ENCODE results near the gene PPM1E.

The PPM1E gene

DNA sequence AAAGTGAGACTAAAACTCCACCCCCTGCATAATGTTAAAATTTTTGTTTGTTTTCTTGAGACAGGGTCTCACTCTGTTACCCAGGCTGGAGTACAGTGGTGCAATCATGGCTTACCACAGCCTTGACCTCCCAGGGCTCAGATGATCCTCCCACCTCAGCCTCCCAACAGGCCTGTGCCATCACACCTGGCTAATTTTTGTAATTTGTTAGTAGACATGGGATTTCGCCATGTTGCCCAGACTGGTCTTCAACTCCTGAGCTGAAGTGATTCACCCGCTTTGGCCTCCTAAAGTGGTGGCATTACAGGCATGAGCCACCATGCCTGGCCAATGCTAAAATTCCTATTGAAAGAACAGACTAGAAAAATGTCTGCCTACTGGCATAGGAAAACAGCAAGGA, 247.2 kb downstream of the PPM1E start:
- peaks cover 40% of the 10 kb centered on the region for H3K4me1 Mint-ChIP-seq
- peaks cover 18% of the 10 kb centered on the region for H3K36me3 Mint-ChIP-seq
- no peaks in the 10 kb centered on the region for H3K27me3 Mint-ChIP-seq
- H3K9me3 Mint-ChIP-seq, result no peaks in the 10 kb centered on the region
- H3K4me3 Mint-ChIP-seq, result no peak overlapping the region
- no peak overlapping the region for H3K27ac Mint-ChIP-seq

DNA sequence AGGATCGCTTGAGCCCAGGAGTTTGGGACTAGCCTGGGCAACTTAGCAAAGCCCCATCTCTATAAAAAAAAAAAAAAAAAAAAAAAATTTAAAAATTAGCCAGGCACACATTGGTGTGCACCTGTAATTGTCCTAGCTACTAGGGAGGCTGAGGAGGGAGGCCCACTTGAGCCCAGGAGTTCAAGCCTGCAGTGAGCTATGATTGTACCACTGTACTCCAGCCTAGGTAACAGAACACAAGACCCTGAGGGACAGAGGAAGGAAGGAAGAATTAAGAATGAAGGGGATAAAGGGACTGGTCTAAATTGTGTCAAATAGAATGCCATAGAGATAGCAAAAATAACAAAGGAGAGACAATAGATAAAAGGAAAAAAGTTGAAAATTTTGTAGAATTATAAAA, 248.2 kb downstream of the PPM1E start:
- H3K4me3 Mint-ChIP-seq, result no peak overlapping the region
- no peak overlapping the region for H3K27ac Mint-ChIP-seq
- peaks cover 34% of the 10 kb centered on the region for H3K4me1 Mint-ChIP-seq

DNA sequence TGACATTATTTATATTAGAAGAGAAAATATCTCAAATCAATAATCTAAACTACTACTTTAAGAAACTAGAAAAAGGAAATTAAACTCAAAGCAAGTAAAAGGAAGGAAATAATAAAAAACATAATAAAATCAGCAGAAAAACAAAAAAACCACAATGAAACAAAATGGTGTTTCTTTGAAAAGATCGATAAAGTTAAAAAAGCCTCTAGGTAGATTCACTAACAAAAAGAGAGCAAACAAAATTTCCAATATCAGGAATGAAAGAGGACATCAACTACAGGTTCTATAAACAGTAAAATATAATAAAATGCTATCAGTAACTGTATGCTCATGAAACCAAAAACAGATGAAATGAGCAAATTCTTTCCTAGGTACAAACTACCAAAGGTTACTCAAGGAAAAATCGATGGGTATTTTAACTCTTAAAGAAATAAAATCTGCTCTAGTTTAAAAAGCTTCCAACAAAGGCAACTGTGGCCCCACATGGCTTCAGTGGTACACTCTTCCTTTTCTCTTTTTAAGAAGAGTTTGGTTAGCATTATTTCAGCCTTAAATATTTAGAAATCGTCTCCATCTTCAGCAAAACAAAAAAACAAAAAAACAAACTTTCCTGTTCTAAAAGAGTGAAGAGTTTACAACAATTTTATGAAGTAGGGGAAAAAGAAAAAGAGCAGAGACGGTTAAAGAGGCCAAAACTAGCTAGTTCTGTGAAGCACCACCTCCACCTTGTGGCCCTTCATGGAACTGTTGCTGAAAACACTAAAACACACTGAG, 248.9 kb downstream of the PPM1E start:
- no peaks in the 10 kb centered on the region for H3K27me3 Mint-ChIP-seq
- H3K9me3 Mint-ChIP-seq, result no peaks in the 10 kb centered on the region
- no peak overlapping the region for H3K4me3 Mint-ChIP-seq
- peaks cover 34% of the 10 kb centered on the region for H3K4me1 Mint-ChIP-seq
- peak overlapping the region; percentile 46 for H3K27ac Mint-ChIP-seq
- H3K36me3 Mint-ChIP-seq, result peaks cover 5% of the 10 kb centered on the region

More for the DNA sequence above, 248.2 kb downstream of the PPM1E start:
- Mint-ChIP-seq H3K36me3 (peaks cover 8% of the 10 kb centered on the region), H3K9me3 (no peaks in the 10 kb centered on the region), H3K27me3 (no peaks in the 10 kb centered on the region)

DNA sequence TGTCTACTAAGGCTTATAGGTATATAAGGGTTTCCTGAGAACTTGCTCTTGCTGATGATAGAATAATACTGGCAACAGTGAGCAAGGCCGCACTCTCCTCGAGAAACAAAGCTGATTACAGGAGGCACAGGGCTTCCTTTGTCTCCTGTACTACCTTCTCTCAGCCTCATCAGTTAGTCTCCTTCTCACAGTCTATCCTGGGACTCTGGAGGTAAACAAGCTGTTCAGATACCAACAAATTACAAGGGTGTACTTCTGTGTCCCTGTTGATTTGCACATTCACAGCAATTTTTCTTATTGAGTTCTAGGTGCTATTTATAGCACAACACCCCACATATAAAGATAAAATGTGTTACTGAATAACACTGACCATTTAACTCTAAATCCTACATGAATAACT, 252.3 kb downstream of the PPM1E start:
- peaks cover 2% of the 10 kb centered on the region for H3K36me3 Mint-ChIP-seq
- H3K9me3 Mint-ChIP-seq, result no peaks in the 10 kb centered on the region
- no peaks in the 10 kb centered on the region for H3K27me3 Mint-ChIP-seq

DNA sequence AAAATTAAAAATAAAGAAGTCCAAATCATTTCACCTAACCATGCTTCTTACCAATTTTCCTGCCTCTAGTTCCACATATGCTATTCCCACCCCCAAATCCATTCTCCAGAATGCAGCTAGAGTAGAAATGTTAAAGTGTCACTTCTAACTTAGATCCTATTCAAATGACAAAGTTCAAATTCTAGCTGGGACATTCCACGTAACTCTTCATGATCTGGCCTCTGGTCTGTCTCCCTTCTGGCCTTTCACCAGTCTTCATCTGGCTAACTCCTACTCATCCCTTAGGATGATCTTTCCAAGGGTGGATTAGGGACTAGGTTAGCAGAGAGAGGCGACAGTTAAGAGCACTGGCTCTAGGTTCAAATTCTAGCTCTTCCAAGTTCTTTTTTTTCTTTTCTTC, 253.1 kb downstream of the PPM1E start:
- Mint-ChIP-seq H3K9me3 (no peaks in the 10 kb centered on the region), H3K4me1 (peaks cover 11% of the 10 kb centered on the region), H3K27me3 (no peaks in the 10 kb centered on the region), H3K27ac (peak overlapping the region; percentile 70), H3K4me3 (no peak overlapping the region), H3K36me3 (peaks cover 4% of the 10 kb centered on the region)

More for the DNA sequence above, 252.3 kb downstream of the PPM1E start:
- H3K27ac Mint-ChIP-seq, result no peak overlapping the region
- peaks cover 15% of the 10 kb centered on the region for H3K4me1 Mint-ChIP-seq
- no peak overlapping the region for H3K4me3 Mint-ChIP-seq

DNA sequence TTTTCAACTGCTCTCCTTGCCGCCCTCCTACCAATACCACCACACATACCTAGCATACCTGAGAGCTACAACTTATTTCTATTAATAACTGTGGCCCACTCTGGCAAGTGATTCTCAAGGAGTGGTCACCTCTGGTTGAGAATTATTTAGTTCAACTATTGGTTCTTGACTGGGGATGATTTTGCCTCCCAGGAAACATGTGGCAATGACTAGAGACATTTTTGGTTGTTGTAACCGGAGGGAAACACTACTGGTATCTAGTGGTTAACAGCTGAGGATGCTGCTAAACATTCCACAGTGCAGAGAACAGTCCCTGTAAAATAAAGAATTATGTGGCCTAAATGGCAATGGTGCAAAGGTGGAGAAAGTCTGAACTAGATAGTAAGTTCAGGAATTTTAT, 254.4 kb downstream of the PPM1E start:
- H3K4me3 Mint-ChIP-seq, result no peak overlapping the region
- H3K4me1 Mint-ChIP-seq, result no peaks in the 10 kb centered on the region
- H3K27ac Mint-ChIP-seq, result no peak overlapping the region
- H3K9me3 Mint-ChIP-seq, result no peaks in the 10 kb centered on the region
- peaks cover 5% of the 10 kb centered on the region for H3K36me3 Mint-ChIP-seq
- no peaks in the 10 kb centered on the region for H3K27me3 Mint-ChIP-seq

DNA sequence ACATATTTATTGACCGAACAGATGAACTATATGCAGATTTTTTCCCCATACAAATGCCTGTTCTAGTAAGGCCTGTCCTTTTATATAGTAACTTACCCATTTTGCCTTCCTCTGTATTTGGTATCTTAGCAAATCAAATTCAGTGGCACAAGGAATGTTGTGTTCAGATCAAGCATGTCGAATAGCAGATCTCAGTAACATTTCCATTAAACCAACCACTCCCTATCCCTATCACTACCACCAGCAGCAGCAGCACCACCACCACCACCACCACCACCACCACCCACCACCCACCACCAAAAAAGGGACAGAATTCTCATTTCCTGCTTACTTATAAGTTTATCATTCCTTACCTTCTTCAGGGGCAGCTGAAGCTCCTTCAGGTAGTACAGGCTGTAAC, 256.3 kb downstream of the PPM1E start:
- H3K27ac Mint-ChIP-seq, result no peak overlapping the region
- H3K4me1 Mint-ChIP-seq, result no peaks in the 10 kb centered on the region
- H3K27me3 Mint-ChIP-seq, result no peaks in the 10 kb centered on the region
- no peak overlapping the region for H3K4me3 Mint-ChIP-seq
- peaks cover 5% of the 10 kb centered on the region for H3K36me3 Mint-ChIP-seq
- H3K9me3 Mint-ChIP-seq, result no peaks in the 10 kb centered on the region

DNA sequence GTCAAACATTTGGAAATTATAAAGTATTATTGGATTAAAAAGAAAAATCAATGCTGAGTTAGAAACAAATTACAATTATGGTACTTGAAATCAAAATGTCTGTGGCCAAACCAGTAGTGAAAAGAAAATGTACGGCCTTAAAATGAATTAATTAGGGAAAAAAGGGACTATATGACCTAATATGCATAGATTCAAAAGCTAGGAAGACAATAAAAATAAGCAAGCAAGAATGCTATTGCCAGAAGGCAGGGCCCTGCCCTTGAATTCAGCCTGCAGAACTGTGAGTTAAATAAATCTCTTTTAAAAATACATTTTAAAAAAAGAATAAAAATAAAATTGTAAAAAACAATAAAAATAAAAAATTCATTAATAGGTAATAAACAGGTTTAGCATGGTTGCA, 262.4 kb downstream of the PPM1E start:
- Mint-ChIP-seq H3K9me3 (no peaks in the 10 kb centered on the region), H3K36me3 (peaks cover 16% of the 10 kb centered on the region), H3K4me1 (no peaks in the 10 kb centered on the region), H3K4me3 (no peak overlapping the region), H3K27ac (no peak overlapping the region), H3K27me3 (no peaks in the 10 kb centered on the region)

DNA sequence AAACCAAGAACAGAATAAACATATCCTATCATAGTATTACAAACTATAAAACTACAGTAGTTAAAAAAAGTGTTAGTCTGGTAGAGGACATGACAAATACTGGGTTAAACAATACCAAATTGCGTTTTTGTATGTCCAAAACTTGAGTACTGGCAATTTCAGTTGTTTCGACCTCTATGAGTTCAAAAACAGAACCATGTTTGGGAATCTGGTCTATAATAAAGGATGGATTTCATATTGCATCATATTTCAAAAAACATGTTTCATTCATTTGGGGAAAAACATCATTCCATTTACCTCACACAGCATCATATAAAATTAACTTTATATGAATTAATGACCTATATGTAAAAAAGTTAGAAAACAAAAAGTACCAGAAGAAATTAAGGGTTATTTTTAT, 269.3 kb downstream of the PPM1E start:
- peaks cover 12% of the 10 kb centered on the region for H3K36me3 Mint-ChIP-seq
- no peak overlapping the region for H3K27ac Mint-ChIP-seq
- H3K27me3 Mint-ChIP-seq, result no peaks in the 10 kb centered on the region
- H3K4me3 Mint-ChIP-seq, result no peak overlapping the region
- no peaks in the 10 kb centered on the region for H3K9me3 Mint-ChIP-seq
- H3K4me1 Mint-ChIP-seq, result peaks cover 9% of the 10 kb centered on the region

DNA sequence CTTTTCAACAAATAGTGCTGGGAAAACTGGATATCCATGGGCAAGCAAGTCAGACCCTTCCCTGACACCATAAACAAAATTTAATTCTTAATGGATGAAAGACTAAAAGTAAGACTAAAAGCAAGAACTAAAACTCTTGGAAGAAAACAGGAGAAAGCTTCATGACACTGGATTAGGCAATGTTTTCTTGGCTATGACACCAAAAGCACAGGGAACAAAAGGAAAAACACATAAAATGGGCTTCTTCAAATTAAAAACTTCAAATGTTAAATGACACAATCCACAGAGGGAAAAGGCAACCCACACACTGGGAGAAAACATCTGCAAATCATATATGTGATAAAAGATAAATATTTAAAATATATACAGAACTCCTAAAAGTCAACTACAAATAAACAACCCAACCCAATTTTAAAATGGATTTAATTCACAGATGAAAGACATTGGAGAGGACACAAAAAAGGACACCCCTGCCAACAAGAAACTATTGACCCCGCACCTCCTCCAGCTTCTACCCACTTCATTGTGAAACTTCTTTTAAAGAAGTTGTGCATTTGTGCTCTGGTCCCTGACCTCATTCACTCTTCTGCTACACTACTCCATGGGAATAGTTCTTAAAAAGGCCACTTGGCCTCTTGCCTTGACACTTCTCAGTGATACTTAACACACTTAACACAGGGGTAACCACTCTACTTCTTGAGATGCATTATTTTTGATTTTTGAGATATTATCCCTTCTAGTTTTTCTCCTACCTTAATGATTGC, 270.7 kb downstream of the PPM1E start:
- Mint-ChIP-seq H3K27me3 (no peaks in the 10 kb centered on the region), H3K4me1 (peaks cover 9% of the 10 kb centered on the region), H3K27ac (no peak overlapping the region), H3K36me3 (peaks cover 9% of the 10 kb centered on the region), H3K4me3 (no peak overlapping the region), H3K9me3 (no peaks in the 10 kb centered on the region)

DNA sequence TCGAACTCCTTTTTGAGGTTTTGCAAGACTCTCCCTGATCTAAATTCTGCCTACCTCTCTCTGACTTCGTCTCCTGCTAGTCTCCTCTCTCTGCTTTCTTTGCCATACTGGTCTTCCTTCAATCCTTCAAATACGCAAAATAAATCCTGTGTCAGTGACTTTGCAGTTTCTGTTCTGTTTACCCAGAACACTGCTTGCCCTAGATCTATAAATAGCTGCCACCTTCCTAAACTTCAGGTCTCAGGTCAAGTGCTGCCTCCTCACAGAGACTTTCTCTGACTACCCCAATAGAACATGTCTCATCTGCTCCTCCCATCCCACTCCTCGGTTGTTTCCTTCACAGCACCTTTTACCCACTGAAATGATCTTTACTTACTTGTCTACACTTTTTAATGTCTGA, 272.1 kb downstream of the PPM1E start:
- H3K27ac Mint-ChIP-seq, result peak overlapping the region; percentile 82
- H3K27me3 Mint-ChIP-seq, result no peaks in the 10 kb centered on the region
- H3K4me3 Mint-ChIP-seq, result no peak overlapping the region
- H3K4me1 Mint-ChIP-seq, result peaks cover 9% of the 10 kb centered on the region
- H3K36me3 Mint-ChIP-seq, result peaks cover 7% of the 10 kb centered on the region
- no peaks in the 10 kb centered on the region for H3K9me3 Mint-ChIP-seq

DNA sequence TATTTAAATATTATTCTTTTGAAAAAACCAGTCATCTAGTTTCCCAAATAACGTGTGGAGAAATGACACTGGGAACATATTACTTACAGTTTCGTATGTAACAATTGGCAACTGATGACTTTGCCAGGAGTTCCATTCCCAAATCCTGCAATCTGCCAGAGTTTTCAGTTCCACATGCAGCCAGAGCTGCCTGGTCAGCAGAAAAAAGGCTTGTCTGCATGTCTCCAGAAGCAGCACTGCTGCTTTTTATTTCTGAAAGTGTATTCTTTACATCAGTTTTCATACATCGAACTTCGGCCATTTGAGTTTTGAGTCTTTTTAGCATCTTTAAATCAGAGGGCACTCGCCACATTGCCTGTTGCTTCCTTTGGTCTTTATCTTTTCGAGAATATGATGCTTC, 272.7 kb downstream of the PPM1E start:
- no peak overlapping the region for H3K27ac Mint-ChIP-seq
- peaks cover 7% of the 10 kb centered on the region for H3K36me3 Mint-ChIP-seq
- H3K4me1 Mint-ChIP-seq, result peaks cover 9% of the 10 kb centered on the region
- no peaks in the 10 kb centered on the region for H3K9me3 Mint-ChIP-seq
- H3K4me3 Mint-ChIP-seq, result no peak overlapping the region
- H3K27me3 Mint-ChIP-seq, result no peaks in the 10 kb centered on the region

DNA sequence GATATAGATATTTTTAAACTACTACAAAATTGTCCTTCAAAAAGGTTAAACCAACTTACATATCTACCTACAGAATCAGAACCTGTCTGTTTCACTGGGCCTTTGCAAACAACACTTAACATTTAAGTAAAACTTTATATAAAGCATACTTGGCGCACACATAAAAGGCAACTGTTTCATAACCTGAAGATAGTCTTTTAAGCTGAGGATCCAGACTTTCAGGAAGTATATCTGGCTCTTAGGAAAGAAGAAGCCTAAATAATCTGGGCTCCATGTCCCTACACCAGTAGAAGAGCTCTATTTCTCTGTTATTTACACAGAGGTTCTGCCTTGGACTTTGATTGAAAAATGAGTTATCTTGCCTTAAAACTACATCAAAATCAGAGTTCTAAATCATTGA, 275.2 kb downstream of the PPM1E start:
- Mint-ChIP-seq H3K27ac (no peak overlapping the region), H3K4me3 (no peak overlapping the region), H3K27me3 (no peaks in the 10 kb centered on the region), H3K36me3 (peaks cover 8% of the 10 kb centered on the region), H3K9me3 (no peaks in the 10 kb centered on the region), H3K4me1 (peaks cover 9% of the 10 kb centered on the region)
